Peyer's patch (tissue), 4 donors: ENCODE results near the gene SPG7. TPM values are rescaled to one million over a fixed set of nuclear protein-coding genes. Genes with fewer than 3 reads are reported as not detected.

Experiments
- DNase-seq, 3 donors: peaks; one replicate each; pipeline ENCODE4 v3.0.0-alpha.2; 2017 to 2019
- H3K27ac ChIP-seq, 4 donors: fragments of 200-600 bp; sonication (generic); one replicate each; pipeline ENCODE4 v1.5.1; 2016 to 2019
- H3K27me3 ChIP-seq, 2 donors: fragments of 200-600 bp; sonication (generic); one replicate each; pipeline ENCODE4 v1.5.1; 2019
- H3K36me3 ChIP-seq, 3 donors: fragments of 200-600 bp; sonication (generic); one replicate each; pipeline ENCODE4 v1.5.1; 2016 to 2019
- H3K4me1 ChIP-seq, 4 donors: fragments of 200-600 bp; sonication (generic); one replicate each; pipeline ENCODE4 v1.5.1; 2016 to 2019
- H3K4me3 ChIP-seq, 4 donors: fragments of 200-600 bp; sonication (generic); 1 replicate in 3 of 4; 2 replicates in 1 of 4; pipeline ENCODE4 v1.5.1; 2016 to 2019; ENCODE audit warnings: mild to moderate bottlenecking in 1 of 4
- H3K9me3 ChIP-seq, 4 donors: fragments of 200-600 bp; sonication (generic); one replicate each; pipeline ENCODE4 v1.5.1; 2016 to 2019; ENCODE audit warnings: mild to moderate bottlenecking in 1 of 4
- CTCF ChIP-seq, 6 experiments: fragments of 450-650 bp in 4 of 6; fragments of 200-600 bp in 2 of 6; sonication (generic) in 1 of 6; IDR thresholded peaks; one replicate each; pipeline ENCODE4 v1.5.1; 2017 to 2019; ENCODE audit warnings: antibody characterized with exemption in 6 of 6, mild to moderate bottlenecking in 3 of 6, moderate library complexity in 1 of 6
- POLR2A ChIP-seq, 2 donors: fragments of 450-650 bp; IDR thresholded peaks; one replicate each; pipeline ENCODE4 v1.5.1; 2017; ENCODE audit warnings: antibody characterized with exemption in 2 of 2, mild to moderate bottlenecking in 2 of 2, moderate library complexity in 2 of 2
- total RNA-seq, 4 donors: library from RNA; depleted of rRNA; stranded (reverse); fragments of >200 nt; gene quantifications; one replicate each; pipeline ENCODE4 v1.1.0, GENCODE V29; 2016

The SPG7 gene
- total RNA-seq, 4 donors from 2014 or later = 242 to 461 (median 378) TPM

- TF ChIP-seq POLR2A (IDR thresholded peaks at IDR 0.05) = no peak
- no peak for TF ChIP-seq CTCF (IDR thresholded peaks at IDR 0.05)
- H3K27ac ChIP-seq = no peak overlapping the region
- H3K27me3 ChIP-seq = no peaks in the 10 kb centered on the region
- H3K36me3 ChIP-seq = peaks cover 0 to 33% (median 0%) of the 10 kb centered on the region in 3 donors
- no peaks in the 10 kb centered on the region for H3K9me3 ChIP-seq
- H3K4me3 ChIP-seq = no peak overlapping the region
- peaks cover 4 to 64% (median 35%) of the 10 kb centered on the region in 4 donors for H3K4me1 ChIP-seq
- no peak for DNase-seq
Measured at GRCh38 chr16:89563639-89564392, 55.6 kb downstream of the SPG7 start.

- peak overlapping the region in 1 of 4 donors; percentile 20 for H3K4me3 ChIP-seq
- no peak for DNase-seq
- H3K4me1 ChIP-seq = peaks cover 4 to 55% (median 34%) of the 10 kb centered on the region in 4 donors
Measured at GRCh38 chr16:89564476-89565255, 56.5 kb downstream of the SPG7 start.

DNA sequence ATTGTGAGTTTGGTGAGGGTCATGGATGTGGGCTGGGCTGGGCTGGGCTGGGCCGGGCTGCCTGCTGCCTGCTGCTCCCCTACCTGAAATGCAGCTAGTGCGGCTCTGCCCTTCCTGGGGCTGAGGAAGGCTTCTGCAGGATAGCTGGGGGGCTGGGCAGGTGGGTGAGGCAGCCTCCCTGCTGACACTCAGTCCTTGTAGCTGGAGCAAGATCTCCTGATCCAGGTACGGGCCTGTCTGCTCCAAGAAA, 57.0 kb downstream of the SPG7 start:
- H3K9me3 ChIP-seq = no peaks in the 10 kb centered on the region
- H3K4me3 ChIP-seq = peak overlapping the region in 1 of 4 donors; percentile 20
- DNase-seq = no peak
- H3K27ac ChIP-seq = peak overlapping the region in 3 of 4 donors; percentile 42 to 57 (median 57)
- H3K4me1 ChIP-seq = peaks cover 4 to 53% (median 33%) of the 10 kb centered on the region in 4 donors
- no peak for TF ChIP-seq CTCF (IDR thresholded peaks at IDR 0.05)
- TF ChIP-seq POLR2A (IDR thresholded peaks at IDR 0.05) = no peak
- no peaks in the 10 kb centered on the region for H3K27me3 ChIP-seq
- H3K36me3 ChIP-seq = peaks cover 0 to 33% (median 0%) of the 10 kb centered on the region in 3 donors

More at GRCh38 chr16:89564476-89565255, 56.5 kb downstream of the SPG7 start:
- Histone ChIP-seq H3K36me3 (peaks cover 0 to 33% (median 0%) of the 10 kb centered on the region in 3 donors), H3K27me3 (no peaks in the 10 kb centered on the region), H3K27ac (peak overlapping the region in 2 of 4 donors; percentile 2 to 42), H3K9me3 (no peaks in the 10 kb centered on the region)
- TF ChIP-seq CTCF (IDR thresholded peaks at IDR 0.05) (no peak), POLR2A (IDR thresholded peaks at IDR 0.05) (peak in 1 of 2 donors; percentile 7)

DNA sequence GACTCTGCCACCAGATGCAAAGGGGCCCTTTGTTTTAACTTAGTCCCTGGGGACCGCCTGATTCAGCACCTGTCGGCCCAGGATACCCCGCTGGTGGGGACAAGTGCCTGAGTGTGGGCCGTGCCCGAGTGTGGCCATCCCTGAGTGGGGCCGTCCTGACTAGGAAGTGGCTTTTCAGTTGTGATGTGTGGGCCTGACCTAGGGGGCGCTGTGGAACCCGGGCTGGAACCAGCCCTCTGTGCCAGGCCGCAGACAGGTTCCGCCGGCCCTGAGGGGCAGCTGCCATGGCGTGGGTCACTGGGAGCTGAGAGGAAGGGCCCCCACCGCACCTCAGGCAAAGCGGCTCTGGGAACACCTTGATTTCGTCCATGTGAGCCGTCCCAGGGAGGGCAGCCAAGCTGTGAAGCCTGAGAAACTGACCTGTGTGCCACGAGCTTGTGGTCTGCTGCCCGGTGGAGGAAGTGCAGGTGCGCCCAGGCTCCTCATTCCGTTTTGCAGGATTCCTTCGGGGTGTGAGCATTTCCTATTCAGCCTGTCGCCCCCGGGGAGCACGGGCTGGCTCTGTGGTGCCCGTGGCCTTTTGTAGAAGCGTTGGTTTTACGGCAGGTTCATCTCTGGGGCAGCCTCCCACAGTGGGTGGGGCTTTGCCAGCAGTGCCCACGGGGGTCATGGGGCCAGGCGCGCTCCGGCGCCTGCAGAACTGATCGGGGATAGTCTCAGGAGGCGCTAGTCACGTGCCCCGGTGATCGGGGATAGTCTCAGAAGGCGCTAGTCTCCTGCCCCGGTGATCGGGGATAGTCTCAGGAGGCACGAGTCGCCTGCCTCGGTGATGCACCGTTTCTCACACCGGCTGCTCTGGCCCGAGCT, 57.5 kb downstream of the SPG7 start:
- TF ChIP-seq CTCF (IDR thresholded peaks at IDR 0.05) (peak in 4 of 6 experiments; percentile 47 to 62 (median 60)), POLR2A (IDR thresholded peaks at IDR 0.05) (no peak)
- no peaks in the 10 kb centered on the region for H3K9me3 ChIP-seq
- H3K4me1 ChIP-seq = peaks cover 4 to 53% (median 33%) of the 10 kb centered on the region in 4 donors
- no peaks in the 10 kb centered on the region for H3K27me3 ChIP-seq
- DNase-seq = peak; percentile 42 to 81 (median 73)
- H3K27ac ChIP-seq = peak overlapping the region in 3 of 4 donors; percentile 42 to 57 (median 57)
- H3K4me3 ChIP-seq = peak overlapping the region in 3 of 4 donors; percentile 8 to 28 (median 20)
- H3K36me3 ChIP-seq = peaks cover 0 to 33% (median 0%) of the 10 kb centered on the region in 3 donors
